Measurements from ENCODE around the gene SOX5.

Gene SOX5

DNA sequence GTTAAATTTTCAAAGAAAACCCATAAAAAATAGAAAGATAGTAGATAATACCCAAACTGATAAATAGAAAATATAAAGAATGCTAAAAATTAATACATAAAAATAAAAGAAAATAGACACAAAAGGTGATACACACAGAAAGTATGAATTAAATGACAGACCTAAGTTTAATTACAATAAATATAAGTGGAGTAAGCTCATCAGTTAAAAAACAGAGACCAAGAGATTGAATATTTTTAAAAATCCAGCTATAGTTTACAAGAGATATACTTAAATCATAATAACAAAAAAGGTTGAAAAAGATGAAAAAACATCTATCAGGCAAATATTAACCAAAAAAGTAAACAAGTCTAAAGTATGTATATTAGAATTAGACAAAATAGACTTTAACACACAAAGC lies 268.2 kb downstream of the SOX5 start:
- peak; percentile 43 for FAIRE-seq

GRCh38 chr12:23674064-23674463 lies 275.4 kb downstream of the SOX5 start:
- FAIRE-seq: no peak

- no peak for FAIRE-seq
Observed at GRCh38 chr12:23671881-23672280, 277.6 kb downstream of the SOX5 start.

DNA sequence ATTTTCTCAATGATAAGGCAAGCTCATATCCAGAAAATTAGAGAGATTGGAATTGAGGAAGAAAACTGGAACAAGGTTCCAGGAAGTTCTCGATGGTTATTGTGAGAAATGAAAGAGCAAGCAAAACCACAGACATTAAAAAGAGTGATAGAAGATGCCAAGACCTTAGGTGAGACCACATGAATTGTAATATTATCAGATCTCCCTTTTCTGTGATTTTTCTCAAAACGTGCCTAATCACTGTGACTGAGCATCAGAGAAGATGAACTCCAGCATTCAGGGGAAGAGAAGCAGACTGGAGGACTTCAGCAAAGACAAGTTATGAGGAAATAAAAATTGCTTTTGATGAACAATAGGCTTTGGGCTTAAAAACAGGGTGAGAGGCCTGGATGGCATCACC lies 278.8 kb downstream of the SOX5 start:
- no peak for FAIRE-seq

GRCh38 chr12:23669691-23670090 lies 279.8 kb downstream of the SOX5 start:
- FAIRE-seq: no peak

GRCh38 chr12:23666866-23667265 lies 282.6 kb downstream of the SOX5 start:
- FAIRE-seq: no peak

DNA sequence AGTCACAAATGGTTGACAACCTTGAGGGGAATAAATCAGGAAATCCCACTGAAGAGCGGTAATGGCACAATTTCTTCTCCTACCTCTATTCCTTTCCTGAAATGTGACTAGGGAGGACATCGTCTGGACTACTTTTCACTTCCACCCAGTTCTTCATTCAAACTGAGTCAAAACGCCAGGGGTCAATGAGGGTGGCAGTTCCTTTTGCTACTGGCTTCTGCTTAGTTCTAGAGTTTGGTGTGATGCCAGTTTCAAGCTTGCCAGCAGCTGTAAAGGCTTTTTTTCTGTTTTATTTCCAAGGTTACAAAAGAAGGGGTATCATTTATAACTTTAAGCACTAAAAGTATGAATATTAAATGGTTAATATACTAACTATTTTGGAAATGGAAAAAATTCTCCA lies 286.5 kb downstream of the SOX5 start:
- FAIRE-seq: no peak

- peak; percentile 99 for FAIRE-seq
Observed at GRCh38 chr12:23659131-23659530, 290.3 kb downstream of the SOX5 start.

GRCh38 chr12:23657598-23657997 lies 291.9 kb downstream of the SOX5 start:
- FAIRE-seq: no peak

GRCh38 chr12:23655884-23656283 lies 293.6 kb downstream of the SOX5 start:
- FAIRE-seq: no peak

GRCh38 chr12:23655112-23655511 lies 294.4 kb downstream of the SOX5 start:
- FAIRE-seq: no peak

DNA sequence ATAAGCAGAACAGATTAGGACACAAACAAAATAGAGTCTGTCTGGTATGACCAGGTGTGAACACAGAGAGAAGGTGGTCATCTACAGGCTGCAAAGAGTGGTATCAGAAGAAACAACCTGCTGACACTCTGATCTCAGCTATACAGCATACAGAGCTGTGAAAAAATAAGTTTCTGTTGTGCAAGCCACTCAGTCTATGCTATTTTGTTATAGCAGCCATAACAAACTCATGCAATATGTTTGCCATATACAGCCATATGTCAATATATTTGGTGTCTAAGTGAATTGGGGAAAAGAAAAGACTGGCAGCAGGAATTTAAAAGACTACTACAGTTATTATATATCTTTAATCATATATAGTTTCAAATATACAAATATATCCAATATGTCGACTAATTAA lies 300.9 kb downstream of the SOX5 start:
- FAIRE-seq: no peak

DNA sequence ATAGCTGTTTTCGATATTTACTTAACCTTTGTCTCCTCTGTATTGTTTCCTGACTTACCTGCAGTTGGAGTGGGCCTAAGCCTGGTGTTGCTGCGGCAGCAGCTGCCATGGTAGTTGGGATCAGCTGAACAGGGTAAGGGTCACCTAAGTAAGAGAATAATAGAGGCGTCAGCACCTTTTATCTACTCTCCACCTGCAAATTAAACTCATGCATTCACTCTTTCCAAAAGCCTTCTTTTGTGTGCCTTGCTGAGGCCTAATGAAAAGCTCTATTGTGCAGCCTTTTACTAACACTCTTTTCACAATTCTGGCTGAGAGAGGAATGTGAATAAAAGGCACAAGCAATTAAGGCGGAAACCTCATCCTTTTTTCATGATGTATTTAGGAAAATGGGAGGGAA lies 308.7 kb downstream of the SOX5 start:
- FAIRE-seq: no peak

GRCh38 chr12:23634344-23634743 lies 315.1 kb downstream of the SOX5 start:
- FAIRE-seq: no peak

DNA sequence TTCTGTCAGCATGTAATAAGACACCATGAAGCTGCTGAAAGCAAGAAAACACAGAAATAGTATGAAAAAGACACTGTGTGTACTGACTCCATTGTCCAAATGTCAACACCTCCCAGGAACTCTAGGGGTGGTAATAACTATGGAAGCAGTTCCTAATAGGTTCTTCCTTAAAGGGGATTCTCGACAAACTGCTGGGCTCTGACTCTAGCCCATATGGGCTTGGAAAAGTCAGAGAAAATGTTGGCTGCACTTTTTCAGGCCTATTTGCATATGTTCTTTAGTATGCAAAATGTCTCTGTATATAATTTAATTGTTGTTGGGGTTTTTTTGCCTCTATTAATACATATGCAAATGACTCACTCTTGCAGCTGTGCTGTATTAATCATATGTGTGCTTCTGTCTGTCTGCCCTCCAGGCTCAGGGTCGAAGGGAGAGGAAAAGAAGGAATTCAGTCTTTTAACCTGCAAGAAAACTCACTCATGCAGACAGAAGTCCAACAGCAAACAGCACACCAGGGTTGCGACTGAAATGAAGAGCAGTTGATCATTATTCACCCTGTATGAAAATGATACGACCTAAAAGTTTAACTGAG lies 317.6 kb downstream of the SOX5 start:
- FAIRE-seq: no peak

GRCh38 chr12:23630524-23630923 lies 318.9 kb downstream of the SOX5 start:
- no peak for FAIRE-seq

DNA sequence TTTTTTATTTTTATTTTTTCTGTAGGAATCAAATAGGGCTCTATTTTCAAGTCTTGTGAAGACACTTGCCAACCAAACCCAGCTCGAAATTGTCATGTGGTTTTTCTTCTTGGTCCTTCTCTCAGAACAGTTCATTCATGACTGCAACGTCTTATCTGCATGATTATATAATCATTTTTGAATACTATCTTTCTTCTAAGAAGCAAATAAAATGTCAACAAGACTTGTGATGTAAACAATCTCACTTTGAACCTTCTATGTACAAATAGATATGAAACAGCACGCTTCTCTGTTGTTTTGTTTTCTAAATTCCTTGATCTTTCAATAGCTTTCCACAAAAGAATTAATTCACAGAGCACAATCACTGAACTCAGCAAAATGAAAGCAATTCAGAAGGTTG lies 320.7 kb downstream of the SOX5 start:
- FAIRE-seq: peak; percentile 57

DNA sequence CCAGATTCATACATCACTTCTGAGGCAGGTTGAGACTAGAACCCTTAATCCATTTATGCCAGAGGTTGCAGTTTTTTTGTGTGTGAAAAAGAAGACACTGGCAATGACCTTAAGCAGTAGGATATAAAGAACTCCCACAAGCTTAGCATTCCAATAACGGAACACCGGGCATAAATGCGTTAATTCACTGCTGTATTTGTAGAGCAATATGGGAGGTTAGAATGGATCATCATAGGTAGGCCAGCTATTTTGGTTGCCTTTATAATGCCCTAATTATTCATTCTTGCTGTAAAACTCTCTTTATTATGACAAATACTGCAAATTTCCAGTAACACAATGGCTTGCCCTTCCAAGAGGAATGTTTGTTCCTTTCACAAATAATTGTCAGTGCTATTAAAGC lies 322.7 kb downstream of the SOX5 start:
- no peak for FAIRE-seq

DNA sequence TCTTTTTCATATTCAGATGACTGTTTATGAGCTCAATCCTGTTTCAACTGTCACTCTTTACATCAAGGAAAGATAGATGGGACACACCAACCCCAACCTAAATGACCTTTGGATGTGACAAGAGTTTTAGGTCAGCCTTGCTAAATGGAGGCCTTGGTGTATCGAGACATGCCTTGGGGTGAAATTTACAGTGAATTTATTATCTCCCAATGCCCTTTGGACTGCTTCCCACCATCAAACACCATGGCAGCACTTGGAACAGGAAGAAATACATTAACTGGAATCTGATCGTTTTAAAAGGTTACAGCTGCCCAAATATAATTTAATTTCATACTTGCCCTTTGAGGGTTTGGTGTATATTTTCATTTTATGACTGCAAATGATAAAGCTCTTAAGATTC lies 327.6 kb downstream of the SOX5 start:
- FAIRE-seq: no peak

DNA sequence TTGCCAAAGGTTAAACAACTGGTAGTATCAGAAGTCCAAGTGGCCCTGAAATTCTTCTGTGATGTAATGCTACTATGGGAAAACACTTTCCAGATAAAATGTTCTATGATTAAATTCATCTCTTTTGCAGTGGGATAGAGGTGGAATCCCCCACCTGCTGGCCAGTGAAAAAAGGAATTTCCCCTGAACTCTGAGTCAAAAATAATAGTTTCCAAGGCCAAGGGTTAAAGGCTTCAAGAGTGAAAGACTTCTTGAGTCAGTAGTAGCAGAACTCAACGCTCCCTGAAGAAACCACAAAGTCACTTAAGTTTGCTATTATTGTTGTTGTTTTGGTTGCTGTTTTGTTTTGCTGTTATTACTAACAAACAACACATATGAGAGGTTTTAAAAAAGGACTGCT lies 330.8 kb downstream of the SOX5 start:
- no peak for FAIRE-seq

- FAIRE-seq: no peak
Observed at GRCh38 chr12:23617749-23618148, 331.7 kb downstream of the SOX5 start.

- peak; percentile 93 for FAIRE-seq
Observed at GRCh38 chr12:23614280-23614679, 335.2 kb downstream of the SOX5 start.

DNA sequence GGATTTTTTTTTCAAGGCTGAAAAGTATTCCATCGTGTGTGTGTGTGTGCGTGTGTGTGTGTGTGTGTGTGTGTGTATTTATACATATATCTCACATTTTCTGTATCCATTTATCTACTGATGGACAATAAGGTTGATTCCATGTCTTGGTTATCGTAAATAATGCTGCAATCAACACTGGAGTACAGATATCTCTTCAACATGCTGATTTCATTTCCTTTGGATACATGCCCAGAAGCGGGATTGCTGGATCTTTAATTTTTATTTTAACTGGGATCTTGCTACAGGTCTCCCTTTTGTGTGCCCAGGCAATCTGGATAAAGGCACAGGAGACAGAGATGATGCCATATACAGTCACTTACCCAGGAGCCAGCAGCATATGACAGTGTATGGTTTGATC lies 338.1 kb downstream of the SOX5 start:
- no peak for FAIRE-seq

- FAIRE-seq: no peak
Observed at GRCh38 chr12:23600919-23601318, 348.6 kb downstream of the SOX5 start.

GRCh38 chr12:23596568-23596967 lies 352.9 kb downstream of the SOX5 start:
- FAIRE-seq: no peak
